Activated T-helper 2 cell treated with anti-CD3 and anti-CD28 coated beads, Interferon-gamma antibody, Interleukin-2, Interleukin-4, amounts not matched to agents 10 μg/mL and 5 μg/mL and 100 μg/mL, durations not matched to agents 14 hours and 24 hours and 36 hours (primary cell): Measurements from ENCODE around the gene MAP2K6. TPM values are rescaled to one million over a fixed set of nuclear protein-coding genes. Genes with fewer than 3 reads are reported as not detected.

Source experiments
- DNase-seq: peaks from one replicate; pipeline ENCODE4 v3.0.0; 2021; ENCODE audit warnings: low spot score
- H3K27ac Mint-ChIP-seq: one replicate; pipeline ENCODE4 v1.8.0; 2021; ENCODE audit warnings: mixed read lengths
- H3K27me3 Mint-ChIP-seq: one replicate; pipeline ENCODE4 v1.8.0; 2021; ENCODE audit warnings: low read depth, mixed read lengths
- H3K36me3 Mint-ChIP-seq: one replicate; pipeline ENCODE4 v1.8.0; 2021; ENCODE audit warnings: low read depth, mixed read lengths
- H3K4me1 Mint-ChIP-seq: one replicate; pipeline ENCODE4 v1.8.0; 2021; ENCODE audit warnings: low read depth, mixed read lengths
- H3K4me3 Mint-ChIP-seq: one replicate; pipeline ENCODE4 v1.8.0; 2021; ENCODE audit warnings: low read depth, mild to moderate bottlenecking, moderate library complexity, mixed read lengths
- H3K9me3 Mint-ChIP-seq: one replicate; pipeline ENCODE4 v1.8.0; 2021; ENCODE audit warnings: mixed read lengths
- intact Hi-C: fragments of 100-400 bp; cut with micrococcal nuclease; formaldehyde crosslinking; loops from one replicate; pipeline ENCODE4 v1.15.1; 2023
- total RNA-seq: library from RNA; stranded (reverse); gene quantifications from 2 replicates; pipeline ENCODE4 v1.2.3, GENCODE V29; 2022

Gene MAP2K6
- total RNA-seq, 1 donor from 2014 or later, result 3.1 TPM

DNA sequence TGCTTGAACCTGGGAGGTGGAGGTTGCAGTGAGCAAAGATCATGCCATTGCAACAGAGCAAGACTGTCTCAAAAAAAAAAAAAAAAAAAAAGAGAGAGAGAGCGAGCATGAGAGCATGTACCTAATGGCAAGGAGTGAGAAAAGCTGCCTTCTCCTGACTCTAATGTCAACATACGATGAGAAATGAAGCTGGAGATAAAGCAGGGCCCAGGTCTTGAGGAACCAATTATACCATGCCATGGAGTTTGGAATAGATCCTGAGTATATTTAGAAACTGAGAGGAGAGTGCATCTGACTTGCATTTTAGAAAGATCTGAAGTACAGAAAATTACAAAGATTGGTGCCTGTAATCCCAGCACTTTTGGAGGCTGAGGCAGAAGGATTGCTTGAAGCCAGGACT, 3.8 kb upstream of the MAP2K6 start:
- Mint-ChIP-seq H3K4me3 (no peak overlapping the region), H3K9me3 (no peaks in the 10 kb centered on the region), H3K27ac (no peak overlapping the region), H3K27me3 (no peaks in the 10 kb centered on the region), H3K36me3 (no peaks in the 10 kb centered on the region), H3K4me1 (peaks cover 2% of the 10 kb centered on the region)
- intact Hi-C loops, result no loop called here
- no peak for DNase-seq

DNA sequence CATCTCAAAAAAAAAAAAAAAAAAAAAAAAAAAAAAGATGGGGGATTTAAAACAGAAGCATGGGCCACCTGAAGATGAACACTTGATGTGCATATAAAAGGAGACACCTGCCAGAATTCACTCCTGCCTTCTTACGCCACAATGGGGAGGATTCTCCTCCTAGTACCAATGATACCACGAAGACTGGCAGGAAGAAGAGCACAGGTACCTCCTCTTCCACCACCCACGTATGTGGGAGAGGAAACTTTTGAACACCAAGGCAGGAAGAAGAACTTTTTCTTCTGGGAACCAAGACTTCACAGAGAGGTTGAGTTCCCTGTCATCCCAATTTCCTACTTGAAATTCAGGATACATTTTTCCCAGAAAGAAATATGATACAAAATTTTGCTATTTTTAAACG, 2.7 kb upstream of the MAP2K6 start:
- no peak overlapping the region for H3K4me3 Mint-ChIP-seq

DNA sequence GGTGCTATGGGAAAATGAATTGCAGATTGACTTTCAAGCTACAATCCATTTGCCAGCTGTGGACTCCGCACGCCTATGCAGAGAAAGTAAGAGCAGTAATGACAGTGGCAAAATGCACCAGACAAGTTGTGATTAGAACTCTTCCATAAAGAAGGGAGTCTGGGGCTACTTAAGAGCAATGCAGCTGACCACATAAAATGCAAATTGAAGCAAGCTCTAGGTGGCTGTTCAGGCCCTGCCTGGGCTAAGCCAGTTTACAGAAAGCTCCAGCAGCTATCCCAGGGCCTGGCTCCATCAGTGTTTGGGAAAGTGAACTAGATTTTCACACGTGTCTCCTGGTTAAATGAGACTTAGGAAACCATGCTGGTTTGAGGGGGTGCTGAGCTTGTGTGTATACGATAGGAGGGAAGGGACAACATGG, 2.2 kb upstream of the MAP2K6 start:
- Mint-ChIP-seq H3K9me3 (no peaks in the 10 kb centered on the region), H3K36me3 (no peaks in the 10 kb centered on the region), H3K4me3 (no peak overlapping the region), H3K4me1 (peaks cover 2% of the 10 kb centered on the region), H3K27ac (no peak overlapping the region), H3K27me3 (no peaks in the 10 kb centered on the region)
- no peak for DNase-seq
- intact Hi-C loops, result no loop called here

More for the DNA sequence above, 2.7 kb upstream of the MAP2K6 start:
- Mint-ChIP-seq H3K27me3 (no peaks in the 10 kb centered on the region), H3K4me1 (peaks cover 2% of the 10 kb centered on the region), H3K9me3 (no peaks in the 10 kb centered on the region), H3K27ac (no peak overlapping the region), H3K36me3 (no peaks in the 10 kb centered on the region)
- intact Hi-C loops, result no loop called here
- DNase-seq, result no peak

- intact Hi-C loops, result no loop called here
- DNase-seq, result no peak
- H3K4me3 Mint-ChIP-seq, result no peak overlapping the region
- H3K27ac Mint-ChIP-seq, result no peak overlapping the region
- no peaks in the 10 kb centered on the region for H3K27me3 Mint-ChIP-seq
- no peaks in the 10 kb centered on the region for H3K36me3 Mint-ChIP-seq
- peaks cover 8% of the 10 kb centered on the region for H3K4me1 Mint-ChIP-seq
- no peaks in the 10 kb centered on the region for H3K9me3 Mint-ChIP-seq
Measured at GRCh38 chr17:69415431-69415830, 934 bp downstream of the MAP2K6 start.

DNA sequence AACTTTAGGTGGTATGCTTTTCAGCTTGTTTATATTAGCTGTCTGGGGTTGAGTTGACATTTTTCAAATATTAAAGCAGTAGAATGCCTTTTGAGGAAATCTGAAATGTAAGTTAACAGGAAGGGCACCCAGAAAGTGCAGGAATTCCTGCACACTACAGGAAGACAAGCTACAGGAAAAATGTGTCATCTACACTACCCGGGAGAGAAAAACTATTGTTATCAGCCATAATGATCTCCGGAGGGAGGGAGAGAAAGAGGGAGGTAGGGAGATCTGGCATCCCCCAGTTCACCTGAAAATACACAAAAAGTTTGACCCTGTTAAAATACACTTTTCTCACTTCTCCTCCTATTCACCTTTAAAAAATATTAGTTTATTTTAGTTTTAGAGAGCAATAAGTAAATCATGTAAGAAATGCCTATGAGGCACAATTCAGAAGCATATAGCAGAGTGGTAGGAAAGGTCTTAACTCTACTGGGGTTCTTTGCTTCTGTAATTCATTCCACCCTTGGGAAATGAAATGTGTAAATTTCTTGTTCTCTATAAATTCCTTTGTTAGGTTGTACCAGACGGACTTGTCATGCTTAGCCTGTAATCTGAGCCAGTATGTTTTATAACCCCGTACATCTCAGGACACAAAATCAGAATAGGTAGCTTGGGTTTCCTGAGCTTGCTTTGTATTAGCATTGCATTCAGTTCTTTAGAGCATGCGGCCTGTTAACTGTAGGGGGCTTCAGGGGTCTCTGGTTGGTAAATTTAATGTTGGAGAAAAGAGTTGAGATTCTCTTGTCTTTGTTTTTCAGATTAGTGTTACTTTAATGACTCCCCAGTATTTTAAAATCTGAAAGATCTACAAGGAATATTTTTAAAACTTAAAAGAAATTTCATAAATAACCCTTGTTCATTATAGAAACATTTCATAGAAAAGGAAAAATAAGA, 3.3 kb downstream of the MAP2K6 start:
- Mint-ChIP-seq H3K9me3 (no peaks in the 10 kb centered on the region), H3K36me3 (no peaks in the 10 kb centered on the region), H3K4me3 (no peak overlapping the region), H3K4me1 (peaks cover 10% of the 10 kb centered on the region), H3K27ac (no peak overlapping the region), H3K27me3 (no peaks in the 10 kb centered on the region)
- DNase-seq, result no peak
- intact Hi-C loops, result no loop called here

- intact Hi-C loops, result no loop called here
- H3K4me3 Mint-ChIP-seq, result no peak overlapping the region
- no peak for DNase-seq
Measured at GRCh38 chr17:69418535-69418934, 4.0 kb downstream of the MAP2K6 start.

GRCh38 chr17:69423450-69423849, 9.0 kb downstream of the MAP2K6 start:
- no peaks in the 10 kb centered on the region for H3K27me3 Mint-ChIP-seq
- peaks cover 7% of the 10 kb centered on the region for H3K36me3 Mint-ChIP-seq
- no peak for DNase-seq
- peak overlapping the region; percentile 64 for H3K27ac Mint-ChIP-seq
- intact Hi-C loops, result no loop called here
- peaks cover 20% of the 10 kb centered on the region for H3K4me1 Mint-ChIP-seq
- no peaks in the 10 kb centered on the region for H3K9me3 Mint-ChIP-seq
- H3K4me3 Mint-ChIP-seq, result no peak overlapping the region

More at GRCh38 chr17:69418535-69418934, 4.0 kb downstream of the MAP2K6 start:
- peaks cover 3% of the 10 kb centered on the region for H3K36me3 Mint-ChIP-seq
- H3K27me3 Mint-ChIP-seq, result no peaks in the 10 kb centered on the region
- H3K9me3 Mint-ChIP-seq, result no peaks in the 10 kb centered on the region
- H3K27ac Mint-ChIP-seq, result no peak overlapping the region
- peaks cover 16% of the 10 kb centered on the region for H3K4me1 Mint-ChIP-seq

DNA sequence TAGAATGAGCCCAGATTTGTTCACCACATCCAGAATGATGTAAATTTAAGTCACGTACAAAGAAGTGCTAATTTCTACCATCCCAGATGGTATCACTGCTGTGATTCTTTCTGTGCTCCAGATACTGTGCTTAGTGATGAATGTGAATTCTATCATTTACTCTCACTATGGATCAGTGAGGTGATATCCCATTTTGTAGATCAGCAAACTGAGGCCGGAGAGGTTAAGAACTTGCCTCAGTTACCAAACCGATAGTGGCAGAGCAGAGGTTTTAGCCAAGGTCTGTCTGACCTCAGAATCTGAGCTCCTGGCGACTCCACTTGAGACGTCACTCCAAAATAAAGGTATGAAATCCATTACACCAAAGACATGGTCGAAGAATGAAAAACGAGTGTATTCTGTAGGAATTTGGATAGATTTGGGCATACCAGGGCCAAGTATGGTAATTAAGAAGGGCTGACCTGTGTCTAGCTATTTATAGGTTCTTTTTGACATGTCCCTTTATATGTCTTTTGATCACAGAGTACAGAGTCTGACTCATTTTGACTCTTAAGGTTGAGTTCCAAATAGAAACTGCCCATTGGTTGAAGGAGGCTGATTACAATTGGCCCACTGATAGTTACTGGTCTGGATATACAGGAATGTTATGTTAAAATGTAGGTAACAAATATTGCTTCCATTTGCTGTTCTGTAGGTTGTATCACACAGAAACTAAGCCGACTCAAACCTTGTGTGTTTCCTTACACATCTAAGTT, 10.0 kb downstream of the MAP2K6 start:
- Mint-ChIP-seq H3K36me3 (peaks cover 7% of the 10 kb centered on the region), H3K27me3 (no peaks in the 10 kb centered on the region), H3K4me3 (no peak overlapping the region), H3K4me1 (peaks cover 25% of the 10 kb centered on the region), H3K9me3 (no peaks in the 10 kb centered on the region), H3K27ac (no peak overlapping the region)
- intact Hi-C loops, result no loop called here
- DNase-seq, result no peak

DNA sequence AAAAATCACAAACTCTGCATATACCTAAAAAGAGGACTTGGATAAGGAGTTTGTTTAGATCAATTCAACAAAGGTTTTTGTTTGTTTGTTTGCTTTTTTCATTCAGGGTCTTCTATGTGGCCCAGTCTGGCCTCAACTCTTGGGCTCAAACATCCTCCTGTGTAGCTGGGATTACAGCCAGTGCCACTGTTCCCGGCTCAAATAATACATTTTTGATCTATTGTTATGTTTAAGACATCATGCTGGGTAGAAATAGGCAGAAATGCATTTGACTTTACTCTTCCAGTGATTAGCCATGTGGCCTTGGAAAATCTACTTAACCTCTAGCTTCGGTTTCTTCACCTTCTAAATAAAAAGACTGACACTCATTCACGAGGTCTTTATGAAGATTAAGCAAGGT, 11.5 kb downstream of the MAP2K6 start:
- peaks cover 32% of the 10 kb centered on the region for H3K4me1 Mint-ChIP-seq
- peaks cover 7% of the 10 kb centered on the region for H3K36me3 Mint-ChIP-seq
- H3K27ac Mint-ChIP-seq, result no peak overlapping the region
- DNase-seq, result no peak
- no peak overlapping the region for H3K4me3 Mint-ChIP-seq
- H3K9me3 Mint-ChIP-seq, result no peaks in the 10 kb centered on the region
- intact Hi-C loops, result no loop called here
- no peaks in the 10 kb centered on the region for H3K27me3 Mint-ChIP-seq

DNA sequence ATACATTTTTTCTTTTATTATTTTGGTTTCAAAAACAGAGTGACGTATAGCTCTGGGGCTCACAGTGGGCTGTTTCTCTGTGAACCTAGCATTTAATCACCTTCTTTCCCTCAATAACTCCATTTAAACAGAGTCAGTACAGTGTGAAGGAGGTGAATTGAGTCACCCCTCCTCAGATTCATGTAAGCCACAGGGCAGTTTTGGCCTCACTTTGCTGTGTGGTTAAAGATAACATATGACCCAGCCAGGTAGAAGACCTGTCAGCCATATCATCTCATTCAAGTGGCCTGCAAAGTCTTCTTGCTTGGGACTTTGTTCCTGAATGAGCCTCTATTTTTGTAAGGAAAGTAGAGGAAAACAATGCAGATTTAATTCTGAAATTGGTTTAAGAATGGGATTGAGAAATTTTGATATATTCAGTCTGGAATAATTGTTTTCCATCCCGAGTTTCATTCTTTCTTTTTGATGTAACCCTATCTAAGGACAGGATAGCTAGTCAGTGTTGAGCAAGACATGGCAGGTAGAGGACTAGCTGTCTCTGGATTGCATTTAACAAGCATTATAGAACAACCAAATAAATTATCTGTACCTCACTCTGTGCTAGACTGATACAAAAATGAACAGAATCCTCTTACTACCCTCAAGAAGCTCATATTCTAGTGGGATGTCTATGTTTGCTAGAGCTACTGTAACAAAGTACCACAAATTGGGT, 13.1 kb downstream of the MAP2K6 start:
- no peaks in the 10 kb centered on the region for H3K9me3 Mint-ChIP-seq
- H3K4me3 Mint-ChIP-seq, result no peak overlapping the region
- intact Hi-C loops, result no loop called here
- H3K36me3 Mint-ChIP-seq, result peaks cover 7% of the 10 kb centered on the region
- DNase-seq, result no peak
- H3K27me3 Mint-ChIP-seq, result no peaks in the 10 kb centered on the region
- no peak overlapping the region for H3K27ac Mint-ChIP-seq
- peaks cover 31% of the 10 kb centered on the region for H3K4me1 Mint-ChIP-seq

GRCh38 chr17:69428252-69428980, 13.9 kb downstream of the MAP2K6 start:
- DNase-seq, result no peak
- Mint-ChIP-seq H3K4me1 (peaks cover 26% of the 10 kb centered on the region), H3K36me3 (peaks cover 5% of the 10 kb centered on the region), H3K4me3 (no peak overlapping the region), H3K27ac (no peak overlapping the region), H3K9me3 (no peaks in the 10 kb centered on the region), H3K27me3 (no peaks in the 10 kb centered on the region)
- intact Hi-C loops, result no loop called here

DNA sequence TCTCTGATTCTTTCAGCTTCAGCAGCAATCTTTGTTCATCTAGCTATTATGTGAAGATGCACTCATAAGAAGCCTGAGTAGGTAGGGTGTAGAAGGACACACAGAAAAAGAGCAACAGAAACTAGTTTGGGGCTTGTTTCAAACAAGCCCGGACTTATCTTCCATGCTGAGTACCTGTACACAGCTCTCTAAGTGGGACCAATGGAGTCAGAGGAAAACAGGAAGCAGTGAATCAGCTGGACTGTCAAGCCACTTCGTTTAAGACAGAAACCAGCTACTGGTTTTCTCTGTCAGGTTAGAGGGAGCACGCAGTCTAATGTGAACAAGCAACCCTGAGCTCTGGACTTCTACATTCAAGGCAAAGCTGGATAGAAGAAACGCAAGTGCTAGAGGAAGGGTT, 16.0 kb downstream of the MAP2K6 start:
- intact Hi-C loops, result no loop called here
- H3K27ac Mint-ChIP-seq, result peak overlapping the region; percentile 21
- H3K36me3 Mint-ChIP-seq, result no peaks in the 10 kb centered on the region
- no peak overlapping the region for H3K4me3 Mint-ChIP-seq
- no peaks in the 10 kb centered on the region for H3K27me3 Mint-ChIP-seq
- no peaks in the 10 kb centered on the region for H3K9me3 Mint-ChIP-seq
- peaks cover 20% of the 10 kb centered on the region for H3K4me1 Mint-ChIP-seq
- no peak for DNase-seq
